Heart left ventricle (tissue), 13 donors: ENCODE measurements around the gene ZIC1.

Experiments used
- CTCF ChIP-seq, 12 donors: fragments of 200-600 bp; sonication (generic) in 4 of 12; IDR thresholded peaks; one replicate each; pipeline versions ENCODE4 v1.5.0 to v1.8.0; 2018 to 2022; ENCODE audit warnings: antibody characterized with exemption in 12 of 12, mild to moderate bottlenecking in 5 of 12
- POLR2A ChIP-seq, 2 donors: fragments of 450-650 bp; IDR thresholded peaks; one replicate each; pipeline ENCODE4 v1.6.1; 2017; ENCODE audit warnings: antibody characterized with exemption in 2 of 2, mild to moderate bottlenecking in 2 of 2, moderate library complexity in 2 of 2
- donor health status: ischemic (EF 13 %, LVEDD 7.1; RV severe dilation, severe dysfunction).
- donor health status: DM: no; HTN: yes; CAD: no.
- donor health status: DM: no; HTN: no; CAD: no.
- donor health status: ischemic (EF 25% LVEDD 6.9; RV normal size, moderate dysfunction).
- donor health status: ischemic (EF 25% LVEDD 5.7; RV mildly dilated, moderate dysfunction).
- donor health status: ischemic (EF 35%, LVEDD 5.7; RV mildly dilated, moderate dysfunction).
- donor health status: nonischemic (EF 11% LVEDD 7.7; RV severe dilation, severe dysfunction).
- donor health status: DM: yes; HTN: yes; CAD: no.
- donor health status: PGD.
- donor health status: ischemic (EF 29% LVEDD 5.4; RV normal size, mild dysfunction).
- donor health status: nonischemic (EF 23%, LVEDD 6.1; RV moderate dilation, normal function).

DNA sequence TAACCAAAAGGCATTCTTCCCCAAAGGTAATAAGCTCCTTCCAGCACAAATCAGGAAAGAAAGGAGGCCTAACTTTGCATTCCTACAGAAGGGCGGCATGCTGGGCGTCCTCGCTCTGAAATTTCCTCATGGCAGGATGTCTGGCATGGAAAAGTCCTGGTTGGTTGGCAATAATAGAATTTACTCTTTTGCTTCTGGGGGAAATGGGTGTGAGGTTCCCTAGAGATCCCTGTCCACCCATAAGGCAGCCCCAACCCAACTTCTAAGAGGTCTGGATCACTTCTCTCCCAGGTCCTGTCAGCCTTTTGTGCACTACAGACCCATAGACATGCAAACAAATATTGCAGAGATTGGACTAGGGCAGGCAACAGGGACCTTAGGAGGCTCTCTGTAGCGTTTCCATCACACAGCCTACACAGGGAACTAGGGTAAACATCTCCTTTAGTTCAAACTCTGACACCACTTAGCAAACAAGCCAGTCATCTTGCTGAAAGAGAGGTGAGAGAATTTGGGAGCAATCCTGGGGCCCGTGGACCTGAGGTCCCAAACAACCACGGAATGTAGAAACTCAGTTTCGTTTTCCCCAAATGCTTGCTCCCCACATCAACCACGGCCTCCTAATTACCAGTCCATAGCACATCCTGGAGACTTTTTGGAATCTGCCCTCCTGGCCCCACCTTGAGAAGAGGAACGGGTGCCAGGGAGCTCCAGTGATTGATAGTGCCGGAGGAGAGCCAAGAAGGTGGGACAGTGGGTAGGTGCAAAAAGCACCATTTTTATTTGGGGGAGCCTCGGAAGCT is 5.0 kb upstream of the ZIC1 start:
- TF ChIP-seq CTCF (IDR thresholded peaks at IDR 0.05) (no peak), POLR2A (IDR thresholded peaks at IDR 0.05) (no peak)
